GM12865 (cell line): Measurements from ENCODE around the gene FUBP3.

Source experiments
- DNase-seq: peaks from one replicate; pipeline ENCODE4 v3.0.0; 2010; ENCODE audit warnings: low read depth
- H3K4me3 ChIP-seq: 2 replicates; pipeline ENCODE4 v1.5.1; 2011; ENCODE audit warnings: mild to moderate bottlenecking, low read depth, low read length, control low read depth
- TF ChIP-seq, protein P1 (sequence below): IDR thresholded peaks from 2 replicates; pipeline ENCODE4 v1.5.1; 2011; ENCODE audit warnings: low read length, control low read depth, low read depth, inconsistent platforms; ENCODE audit not compliant: insufficient read depth; ENCODE audit errors: missing control alignments

Gene FUBP3

DNA sequence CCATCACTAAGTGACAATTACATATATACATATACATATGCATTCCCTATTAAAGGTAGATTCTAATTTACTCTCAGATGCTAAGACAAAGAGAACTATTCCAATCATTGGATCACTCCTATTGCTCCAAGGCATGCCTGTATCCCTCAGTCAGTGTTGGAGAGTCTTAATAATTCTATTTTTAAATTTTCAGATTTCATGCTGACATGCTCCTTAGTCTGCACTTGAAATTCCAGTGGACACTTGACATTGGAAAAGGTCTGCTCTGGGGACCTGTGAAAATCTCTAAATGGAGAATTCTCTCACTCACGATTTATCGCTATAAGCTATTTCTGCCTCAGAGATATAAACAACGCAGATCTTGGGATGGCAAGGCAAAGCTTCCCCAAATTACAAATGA, 3.9 kb upstream of the FUBP3 start:
- no peak overlapping the region for H3K4me3 ChIP-seq
- TF ChIP-seq, protein P1, sequence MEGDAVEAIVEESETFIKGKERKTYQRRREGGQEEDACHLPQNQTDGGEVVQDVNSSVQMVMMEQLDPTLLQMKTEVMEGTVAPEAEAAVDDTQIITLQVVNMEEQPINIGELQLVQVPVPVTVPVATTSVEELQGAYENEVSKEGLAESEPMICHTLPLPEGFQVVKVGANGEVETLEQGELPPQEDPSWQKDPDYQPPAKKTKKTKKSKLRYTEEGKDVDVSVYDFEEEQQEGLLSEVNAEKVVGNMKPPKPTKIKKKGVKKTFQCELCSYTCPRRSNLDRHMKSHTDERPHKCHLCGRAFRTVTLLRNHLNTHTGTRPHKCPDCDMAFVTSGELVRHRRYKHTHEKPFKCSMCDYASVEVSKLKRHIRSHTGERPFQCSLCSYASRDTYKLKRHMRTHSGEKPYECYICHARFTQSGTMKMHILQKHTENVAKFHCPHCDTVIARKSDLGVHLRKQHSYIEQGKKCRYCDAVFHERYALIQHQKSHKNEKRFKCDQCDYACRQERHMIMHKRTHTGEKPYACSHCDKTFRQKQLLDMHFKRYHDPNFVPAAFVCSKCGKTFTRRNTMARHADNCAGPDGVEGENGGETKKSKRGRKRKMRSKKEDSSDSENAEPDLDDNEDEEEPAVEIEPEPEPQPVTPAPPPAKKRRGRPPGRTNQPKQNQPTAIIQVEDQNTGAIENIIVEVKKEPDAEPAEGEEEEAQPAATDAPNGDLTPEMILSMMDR, result no peak
- DNase-seq, result no peak

DNA sequence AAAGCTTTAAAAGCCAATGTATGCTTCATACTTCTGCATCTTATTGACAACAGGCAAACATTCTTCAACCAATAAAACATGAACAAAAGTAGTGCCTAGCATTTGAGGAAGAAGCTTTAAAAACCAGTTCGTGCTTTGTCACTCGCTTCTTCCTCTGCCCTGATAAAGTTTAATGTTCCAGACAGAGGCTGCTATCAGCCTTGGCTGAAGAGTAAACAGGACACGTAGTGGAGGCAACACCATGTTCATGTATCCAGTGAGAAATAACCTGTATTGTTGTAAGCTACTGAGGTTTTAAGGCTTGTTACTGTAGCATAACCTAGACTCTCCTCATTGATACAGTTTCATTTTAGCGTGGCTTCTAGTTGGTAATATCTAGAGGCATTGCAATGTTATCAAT, 3.2 kb upstream of the FUBP3 start:
- DNase-seq, result no peak
- TF ChIP-seq, protein P1, result no peak
- H3K4me3 ChIP-seq, result no peak overlapping the region

DNA sequence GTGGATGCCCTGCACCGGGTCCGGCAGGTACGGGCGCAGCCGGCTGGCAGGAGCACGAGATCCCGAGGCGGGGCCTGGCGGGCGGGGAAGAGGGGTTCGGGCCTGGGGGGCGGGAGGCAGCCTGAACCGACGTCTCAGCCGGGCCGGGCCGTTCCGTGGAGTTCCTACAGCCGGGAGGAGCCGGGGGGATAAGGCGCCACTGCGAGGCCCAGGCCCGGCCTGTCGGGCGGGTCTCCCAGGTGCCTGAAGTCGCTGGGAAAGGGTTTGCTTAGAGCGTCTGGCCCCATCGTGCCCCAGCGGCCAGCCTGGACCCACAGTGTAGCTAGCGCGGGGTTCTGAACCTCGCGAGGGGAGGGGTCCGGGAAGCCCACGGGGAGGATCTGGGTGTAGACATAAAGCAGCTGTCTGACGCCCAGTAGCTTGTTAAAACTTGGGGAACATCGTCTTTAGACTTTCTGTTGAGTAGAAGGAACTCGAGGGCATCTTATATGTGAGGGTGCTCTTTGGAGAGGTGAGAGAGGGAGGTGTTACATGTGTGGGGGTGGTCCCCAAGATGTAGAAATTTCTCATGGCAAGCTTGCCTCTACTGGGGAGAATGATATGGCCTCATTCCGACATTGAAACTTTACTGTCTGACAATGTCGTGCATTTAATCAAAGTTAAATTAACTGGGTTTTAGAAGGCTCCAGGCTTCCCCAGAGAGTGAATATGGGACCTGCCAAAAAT, 524 bp downstream of the FUBP3 start:
- TF ChIP-seq, protein P1, result no peak
- DNase-seq, result no peak
- H3K4me3 ChIP-seq, result peak overlapping the region; percentile 95

DNA sequence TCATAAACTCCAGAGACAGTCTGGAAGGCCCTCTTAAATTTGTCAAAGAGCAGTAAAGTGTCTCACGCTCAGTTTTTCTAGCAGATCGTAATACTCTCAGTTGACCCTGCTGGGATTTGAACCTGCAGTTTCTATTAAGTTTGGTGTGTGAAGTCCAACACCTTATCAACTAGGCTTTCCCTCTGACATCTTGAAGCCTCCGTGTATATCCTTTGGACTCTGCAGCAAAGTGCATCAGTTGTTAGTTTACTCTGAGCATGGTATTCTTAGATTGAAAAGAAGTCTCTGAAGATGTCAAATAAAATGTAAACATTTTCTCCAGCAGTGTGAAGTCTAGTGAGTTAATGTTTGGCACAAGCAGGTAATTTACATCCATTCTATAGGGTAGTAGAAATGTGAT, 2.4 kb downstream of the FUBP3 start:
- no peak for DNase-seq
- no peak overlapping the region for H3K4me3 ChIP-seq
- TF ChIP-seq, protein P1, result no peak

DNA sequence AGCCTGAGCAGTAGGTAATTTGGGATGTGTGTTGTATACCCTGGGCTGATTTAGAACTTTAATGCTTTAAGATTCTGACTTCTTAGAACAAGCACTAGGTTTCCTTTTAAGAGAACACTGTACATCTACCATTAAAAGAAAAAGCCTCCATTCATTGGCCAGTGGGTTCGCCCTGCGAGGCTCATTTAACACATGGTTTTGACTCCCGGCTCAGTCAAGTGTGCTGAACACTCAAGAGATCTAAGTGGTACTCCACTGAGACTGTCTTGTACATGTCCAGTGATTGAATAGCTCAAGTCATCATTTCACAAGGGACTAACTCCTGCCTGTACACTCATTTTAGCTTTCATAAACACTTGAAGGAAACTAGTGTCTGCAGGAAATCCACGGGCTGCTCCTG, 3.9 kb downstream of the FUBP3 start:
- H3K4me3 ChIP-seq, result no peak overlapping the region
- TF ChIP-seq, protein P1, result no peak
- no peak for DNase-seq

DNA sequence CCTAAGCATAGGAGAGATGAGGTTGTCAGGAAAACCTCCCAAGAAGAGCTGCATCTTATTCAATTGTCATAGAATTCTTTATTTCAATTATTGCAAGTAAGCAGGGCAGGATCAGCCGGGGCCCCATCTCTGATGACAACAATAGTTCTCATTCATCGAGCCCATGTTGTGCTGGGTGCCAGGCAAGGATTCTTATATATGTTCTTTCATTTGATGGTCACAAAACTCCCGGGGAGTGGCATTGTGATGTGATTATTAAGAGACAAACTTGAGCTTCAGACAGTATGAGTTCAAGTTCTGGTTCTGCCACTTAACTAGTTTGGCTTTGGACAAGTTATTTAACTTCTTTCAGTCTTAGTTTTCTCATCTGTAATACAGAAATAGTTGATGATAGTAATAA, 8.5 kb downstream of the FUBP3 start:
- DNase-seq, result no peak
- no peak overlapping the region for H3K4me3 ChIP-seq
- TF ChIP-seq, protein P1, result no peak

DNA sequence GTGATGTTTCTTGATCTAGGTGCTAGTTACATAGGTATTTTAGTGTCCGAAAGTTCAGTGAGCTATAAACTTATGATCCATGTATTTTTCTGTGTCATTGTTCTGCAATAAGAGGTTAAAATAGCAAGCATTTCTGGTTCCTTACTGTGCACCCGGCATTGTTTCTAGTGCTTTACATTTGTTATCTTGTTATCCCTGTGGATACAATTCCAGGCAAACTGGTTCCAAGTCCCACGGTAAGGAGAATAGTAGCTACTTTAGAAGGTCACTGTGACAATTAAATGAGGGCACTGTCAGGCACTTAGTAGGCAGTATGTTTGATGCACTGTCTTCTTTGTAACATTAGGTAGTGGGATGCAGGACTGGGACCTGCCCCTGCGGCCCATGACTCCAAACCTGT, 9.0 kb downstream of the FUBP3 start:
- TF ChIP-seq, protein P1, result no peak
- no peak for DNase-seq
- H3K4me3 ChIP-seq, result no peak overlapping the region
